RWPE1 (cell line): ENCODE data around the gene BRIP1.

Experiments used
- CTCF ChIA-PET: fragments of 350-600 bp; sonication (Branson Sonifier 250); formaldehyde crosslinking; extraction: SDS; loops from one replicate; lab custom pipeline; 2021; lab: Yijun Ruan, JAX
- POLR2A ChIA-PET: fragments of 400-600 bp; formaldehyde crosslinking; extraction: SDS; loops from one replicate; lab custom pipeline; 2020; ENCODE audit warnings: antibody characterized with exemption; ENCODE audit not compliant: low non-redundant PET; lab: Yijun Ruan, JAX
- DNase-seq: peaks from one replicate; pipeline ENCODE4 v3.0.0; 2012; ENCODE audit warnings: low spot score
- H3K27ac ChIP-seq: fragments of 450-650 bp; 2 replicates; pipeline ENCODE4 v1.5.1; 2017
- TF ChIP-seq, protein P1 (sequence below): fragments of 450-650 bp; conservative IDR thresholded peaks from 2 replicates; pipeline ENCODE4 v1.5.1; 2017; ENCODE audit warnings: low read depth, mild to moderate bottlenecking

Gene BRIP1

DNA sequence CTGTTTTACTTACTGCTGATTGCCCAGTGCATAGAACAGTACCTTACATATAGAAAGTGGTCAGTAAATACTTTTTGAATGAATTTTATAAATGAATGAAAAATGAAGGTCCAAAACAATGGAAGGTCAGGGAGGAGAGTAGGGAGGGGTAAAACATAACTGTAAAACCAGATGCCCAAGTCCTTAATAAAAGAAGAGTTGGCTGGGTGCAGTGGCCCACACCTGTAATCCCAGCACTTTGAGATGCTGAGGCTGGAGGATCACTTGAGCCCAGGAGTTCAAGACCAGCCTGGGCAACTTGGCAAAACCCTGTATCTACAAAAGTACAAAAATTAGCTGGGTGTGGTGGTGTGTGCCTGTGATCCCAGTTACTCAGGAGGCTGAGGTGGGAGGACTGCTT is 108.2 kb downstream of the BRIP1 start:
- TF ChIP-seq, protein P1, sequence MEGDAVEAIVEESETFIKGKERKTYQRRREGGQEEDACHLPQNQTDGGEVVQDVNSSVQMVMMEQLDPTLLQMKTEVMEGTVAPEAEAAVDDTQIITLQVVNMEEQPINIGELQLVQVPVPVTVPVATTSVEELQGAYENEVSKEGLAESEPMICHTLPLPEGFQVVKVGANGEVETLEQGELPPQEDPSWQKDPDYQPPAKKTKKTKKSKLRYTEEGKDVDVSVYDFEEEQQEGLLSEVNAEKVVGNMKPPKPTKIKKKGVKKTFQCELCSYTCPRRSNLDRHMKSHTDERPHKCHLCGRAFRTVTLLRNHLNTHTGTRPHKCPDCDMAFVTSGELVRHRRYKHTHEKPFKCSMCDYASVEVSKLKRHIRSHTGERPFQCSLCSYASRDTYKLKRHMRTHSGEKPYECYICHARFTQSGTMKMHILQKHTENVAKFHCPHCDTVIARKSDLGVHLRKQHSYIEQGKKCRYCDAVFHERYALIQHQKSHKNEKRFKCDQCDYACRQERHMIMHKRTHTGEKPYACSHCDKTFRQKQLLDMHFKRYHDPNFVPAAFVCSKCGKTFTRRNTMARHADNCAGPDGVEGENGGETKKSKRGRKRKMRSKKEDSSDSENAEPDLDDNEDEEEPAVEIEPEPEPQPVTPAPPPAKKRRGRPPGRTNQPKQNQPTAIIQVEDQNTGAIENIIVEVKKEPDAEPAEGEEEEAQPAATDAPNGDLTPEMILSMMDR: no peak
- H3K27ac ChIP-seq: no peak overlapping the region
- CTCF ChIA-PET: no interaction called here
- POLR2A ChIA-PET: no interaction called here
- no peak for DNase-seq

DNA sequence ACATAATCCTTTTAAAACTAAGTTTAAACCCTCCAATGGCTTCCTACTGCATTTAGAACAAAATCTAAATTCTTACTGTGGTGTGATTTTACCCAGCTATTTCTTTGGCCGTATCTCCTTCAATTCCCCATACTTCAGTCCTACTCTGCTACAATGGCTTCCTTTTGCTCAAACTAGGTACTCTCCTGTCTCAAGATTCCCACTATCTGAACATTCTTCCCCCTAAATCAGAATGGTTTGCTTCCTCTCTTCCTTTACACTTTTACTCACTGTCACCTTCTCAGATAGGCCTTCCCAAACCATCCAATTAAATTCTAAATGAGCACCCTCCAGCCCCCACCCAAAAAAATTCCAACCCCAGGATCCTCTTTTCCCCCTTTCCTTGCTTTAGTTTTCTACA is 109.2 kb downstream of the BRIP1 start:
- TF ChIP-seq, protein P1: no peak
- ChIA-PET POLR2A (no interaction called here), CTCF (interaction anchor here (0.6 kb wide), 1 partner anchor 57 kb away, joined by 3 read pairs; no protein-coding TSS in a partner anchor)
- no peak overlapping the region for H3K27ac ChIP-seq
- no peak for DNase-seq

DNA sequence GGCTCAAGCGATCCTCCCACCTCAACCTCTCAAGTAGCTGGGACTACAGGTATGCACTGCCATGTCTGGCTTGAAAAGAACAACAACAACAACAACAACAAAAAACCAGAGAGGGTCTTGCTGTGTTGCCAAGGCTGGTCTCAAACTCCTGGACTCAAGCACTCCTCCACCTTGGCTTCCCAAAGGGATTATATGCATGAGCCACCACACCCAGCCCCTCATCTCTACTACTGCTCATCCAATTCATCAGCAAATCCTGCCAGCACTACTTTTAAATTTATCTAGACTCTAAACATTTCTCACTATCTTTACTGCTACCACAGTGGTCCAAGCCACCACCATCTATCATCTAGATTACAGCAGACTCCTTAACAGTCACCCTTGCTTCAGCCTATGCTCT is 109.6 kb downstream of the BRIP1 start:
- TF ChIP-seq, protein P1: no peak
- POLR2A ChIA-PET: no interaction called here
- DNase-seq: no peak
- no peak overlapping the region for H3K27ac ChIP-seq
- CTCF ChIA-PET: interaction anchor here (0.6 kb wide), 1 partner anchor 57 kb away, joined by 3 read pairs; no protein-coding TSS in a partner anchor

GRCh38 chr17:61750656-61751055 is 112.7 kb downstream of the BRIP1 start:
- TF ChIP-seq, protein P1: no peak
- ChIA-PET POLR2A (no interaction called here), CTCF (no interaction called here)
- H3K27ac ChIP-seq: no peak overlapping the region
- no peak for DNase-seq

- CTCF ChIA-PET: no interaction called here
Measured at GRCh38 chr17:61749823-61750404, 113.4 kb downstream of the BRIP1 start.

GRCh38 chr17:61746248-61746985 is 116.9 kb downstream of the BRIP1 start:
- TF ChIP-seq, protein P1: no peak

More at GRCh38 chr17:61749823-61750404, 113.4 kb downstream of the BRIP1 start:
- no peak for DNase-seq
- TF ChIP-seq, protein P1: no peak
- POLR2A ChIA-PET: no interaction called here
- H3K27ac ChIP-seq: no peak overlapping the region

More at GRCh38 chr17:61746248-61746985, 116.9 kb downstream of the BRIP1 start:
- CTCF ChIA-PET: interaction anchor here (0.6 kb wide), 2 partner anchors 147 to 223 kb away, joined by 3 read pairs; no protein-coding TSS in a partner anchor
- DNase-seq: no peak
- no peak overlapping the region for H3K27ac ChIP-seq
- POLR2A ChIA-PET: no interaction called here
